GM19240 (cell line): ENCODE results near the gene MBD3L3.
"Not testable (repeated sequence)": the region's sequence is repeated elsewhere in the genome, so short reads cannot be mapped to it uniquely, and the experiment has no call there.

Source experiments
- DNase-seq: peaks from one replicate; pipeline ENCODE4 v3.0.0; 2011; ENCODE audit warnings: low spot score; ENCODE audit not compliant: insufficient read length

The MBD3L3 gene

DNA sequence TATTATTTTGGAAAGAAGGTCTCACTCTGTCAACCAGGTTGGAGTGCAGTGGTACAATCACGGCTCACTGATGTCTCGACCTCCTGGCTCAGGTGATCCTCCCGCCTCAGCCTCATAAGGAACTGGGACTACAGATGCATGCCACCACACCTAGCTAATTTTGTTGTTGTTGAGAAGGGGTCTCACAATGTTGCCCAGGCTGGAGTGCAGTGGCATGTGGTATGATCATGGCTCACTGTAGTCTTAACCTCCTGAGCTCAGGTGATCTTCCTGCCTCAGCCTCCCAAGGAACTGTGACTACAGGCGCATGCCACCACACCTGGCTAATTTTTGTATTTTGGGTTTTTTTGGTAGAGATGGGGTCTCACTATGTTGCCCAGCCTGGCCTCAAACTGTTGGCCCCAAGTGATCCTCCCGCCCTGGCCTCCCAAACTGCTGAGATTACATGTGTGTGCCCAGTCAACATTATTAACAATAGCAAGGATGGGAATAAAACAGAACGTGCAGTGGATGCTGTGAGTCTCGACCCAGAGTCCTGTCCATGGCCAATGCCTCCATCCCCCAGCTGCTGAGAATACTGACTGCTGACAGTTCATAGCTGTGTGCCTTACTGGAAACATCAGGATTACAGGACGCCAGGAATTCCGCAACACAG, 5.4 kb upstream of the MBD3L3 start:
- no peak for DNase-seq

DNA sequence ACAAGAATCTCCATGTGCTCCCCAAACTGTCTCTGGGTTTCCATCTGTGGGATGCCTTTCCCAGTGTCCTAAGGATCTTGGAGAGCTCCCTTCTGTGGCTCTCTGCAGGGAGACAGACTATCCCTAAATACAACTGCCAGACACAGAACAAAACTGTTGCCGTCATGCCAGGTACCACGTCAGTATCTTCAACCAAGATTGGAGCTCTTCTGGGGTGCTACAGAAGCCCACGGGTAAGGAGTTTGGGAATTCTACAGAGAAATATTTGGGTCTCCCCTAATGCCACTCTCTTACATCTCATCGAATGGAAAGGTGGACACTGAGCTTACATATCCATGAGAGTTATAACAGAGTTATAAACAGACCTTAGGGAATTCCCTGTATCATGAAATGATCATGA, 4.9 kb upstream of the MBD3L3 start:
- no peak for DNase-seq

- not testable (repeated sequence) for DNase-seq
Measured at GRCh38 chr19:7059977-7060376, 1.5 kb upstream of the MBD3L3 start.

GRCh38 chr19:7056371-7056770, 2.1 kb downstream of the MBD3L3 start:
- DNase-seq = not testable (repeated sequence)

- DNase-seq = not testable (repeated sequence)
Measured at GRCh38 chr19:7055679-7056078, 2.8 kb downstream of the MBD3L3 start.

DNA sequence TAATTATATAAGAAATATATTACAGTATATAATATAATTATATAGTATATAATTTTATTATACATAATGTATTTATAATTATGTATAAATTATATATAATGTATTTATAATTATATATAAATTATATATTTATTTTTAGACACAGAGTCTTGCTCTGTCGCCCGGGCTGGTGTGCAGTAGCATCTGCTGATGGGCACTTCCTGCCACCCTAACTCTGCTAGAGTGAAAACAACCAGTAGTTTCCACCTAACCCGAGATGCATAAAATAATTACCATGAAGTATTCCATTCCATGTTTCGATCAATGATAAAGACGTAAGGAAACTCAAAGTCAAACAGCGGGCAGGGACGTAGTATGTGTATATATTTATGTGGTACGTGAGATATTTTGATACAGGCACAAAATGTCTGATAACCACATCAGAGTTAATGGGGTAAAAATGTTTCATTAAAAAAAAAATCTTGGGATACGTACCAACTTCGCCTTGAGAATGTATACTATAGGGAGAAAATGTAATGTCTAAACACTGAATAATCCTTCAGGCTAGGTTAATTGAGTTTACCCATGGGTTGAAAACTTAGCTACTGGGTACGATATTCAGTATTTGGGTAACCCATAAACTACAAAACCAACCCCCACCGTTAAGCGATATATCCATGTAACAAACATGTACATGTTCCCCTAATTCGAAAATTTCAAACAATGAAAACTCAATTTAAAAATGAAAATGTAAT, 3.7 kb downstream of the MBD3L3 start:
- not testable (repeated sequence) for DNase-seq

GRCh38 chr19:7052896-7053295, 5.6 kb downstream of the MBD3L3 start:
- not testable (repeated sequence) for DNase-seq

DNA sequence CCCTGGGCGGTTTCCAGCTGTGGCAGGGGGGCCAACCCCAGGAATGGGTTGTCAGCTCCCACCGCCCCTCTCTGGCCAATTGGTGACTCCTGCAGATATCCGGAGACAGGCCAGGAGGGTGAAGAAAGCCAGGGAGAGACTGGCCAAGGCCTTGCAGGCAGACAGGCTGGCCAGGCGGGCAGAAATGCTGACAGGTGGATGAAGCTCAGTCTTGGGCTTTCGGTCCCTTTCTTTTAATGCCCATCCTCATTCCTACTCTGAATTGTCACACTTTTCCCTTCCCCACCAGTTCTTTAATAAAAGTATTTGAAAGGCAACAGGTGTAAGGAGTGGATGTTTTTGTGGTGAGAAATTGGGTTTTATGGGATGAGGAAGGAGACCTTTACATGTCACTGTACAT, 7.1 kb downstream of the MBD3L3 start:
- DNase-seq = not testable (repeated sequence)

GRCh38 chr19:7049021-7049420, 9.5 kb downstream of the MBD3L3 start, which contains the start of gene MBD3L2:
Gene MBD3L2, plus strand, starts transcription at chr19:7049321. Its CDS starts 53 bp downstream, at chr19:7049374.
- not testable (repeated sequence) for DNase-seq

GRCh38 chr19:7041563-7041962, 16.9 kb downstream of the MBD3L3 start:
- DNase-seq = not testable (repeated sequence)

GRCh38 chr19:7040079-7040478, 18.4 kb downstream of the MBD3L3 start, which contains the start of gene MBD3L4:
Gene MBD3L4, minus strand, starts transcription at chr19:7040179. Its CDS starts 35 bp downstream, at chr19:7040144.
- not testable (repeated sequence) for DNase-seq

DNA sequence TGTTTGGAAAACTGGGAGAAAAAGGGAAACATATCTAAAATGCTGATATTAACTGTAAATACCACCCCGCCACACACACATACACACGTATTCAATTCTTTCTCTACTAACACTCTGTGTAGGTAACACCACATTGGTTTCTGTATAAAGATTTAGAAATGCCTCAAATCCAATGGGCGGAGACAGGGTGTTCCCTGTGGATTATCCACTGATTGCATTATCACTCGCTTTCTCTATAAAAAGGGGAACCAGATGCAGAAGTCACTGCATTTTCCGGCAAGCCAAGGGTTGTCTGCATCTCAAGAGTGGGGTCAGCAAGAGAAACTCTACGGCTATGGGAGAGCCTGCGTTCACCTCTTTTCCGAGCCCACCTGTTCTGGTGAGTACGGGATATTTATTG, 28.2 kb downstream of the MBD3L3 start, which contains the start of gene MBD3L5:
MBD3L5 (plus strand) TSS at position 301 of the 400 bp plus-strand sequence; CDS start at position 335, 34 bp downstream.
- DNase-seq = not testable (repeated sequence)

DNA sequence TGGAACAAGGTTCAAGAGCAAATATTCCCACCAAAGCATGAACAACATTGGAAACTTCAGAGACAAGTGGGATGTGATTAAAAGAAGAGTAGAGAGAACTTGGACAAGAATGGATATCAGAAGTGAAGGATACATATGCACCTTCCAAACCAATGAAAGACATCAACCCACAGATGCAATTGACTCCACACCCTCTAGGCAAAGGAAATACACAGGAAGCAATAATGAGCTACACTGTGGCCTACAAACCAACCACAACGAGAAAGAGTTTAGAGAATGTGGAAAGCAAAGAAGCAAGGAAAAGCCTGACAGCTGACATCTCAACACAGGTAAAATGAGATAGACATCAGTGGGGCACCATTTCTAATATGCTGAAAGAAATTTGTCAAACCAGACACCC, 29.7 kb downstream of the MBD3L3 start:
- not testable (repeated sequence) for DNase-seq

DNA sequence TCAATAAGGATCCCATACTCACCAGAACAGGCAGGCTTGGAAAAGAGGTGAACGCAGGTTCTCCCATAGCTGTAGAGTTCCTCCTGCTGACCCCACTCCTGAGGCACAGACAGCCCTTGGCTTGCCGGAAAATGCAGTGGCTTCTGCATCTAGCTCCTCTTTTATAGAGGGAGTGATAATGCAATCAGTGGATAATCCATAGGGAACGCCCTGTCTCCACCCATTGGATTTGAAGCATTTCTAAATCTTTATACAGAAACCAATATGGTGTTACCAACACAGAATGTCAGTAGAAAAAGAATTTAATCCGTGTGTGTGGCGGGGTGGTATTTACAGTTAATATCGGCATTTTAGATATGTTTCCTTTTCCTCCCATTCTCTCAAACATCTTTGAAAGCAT, 37.1 kb downstream of the MBD3L3 start, which contains the start of gene MBD3L2B:
MBD3L2B (minus strand) TSS at position 101 of the 400 bp plus-strand sequence; CDS start at position 67, 34 bp downstream.
- DNase-seq = not testable (repeated sequence)

GRCh38 chr19:7018828-7019227, 39.6 kb downstream of the MBD3L3 start:
- DNase-seq = no peak

- DNase-seq = no peak
Measured at GRCh38 chr19:7013678-7014077, 44.8 kb downstream of the MBD3L3 start.

GRCh38 chr19:7010722-7011593, 47.5 kb downstream of the MBD3L3 start:
- DNase-seq = no peak

DNA sequence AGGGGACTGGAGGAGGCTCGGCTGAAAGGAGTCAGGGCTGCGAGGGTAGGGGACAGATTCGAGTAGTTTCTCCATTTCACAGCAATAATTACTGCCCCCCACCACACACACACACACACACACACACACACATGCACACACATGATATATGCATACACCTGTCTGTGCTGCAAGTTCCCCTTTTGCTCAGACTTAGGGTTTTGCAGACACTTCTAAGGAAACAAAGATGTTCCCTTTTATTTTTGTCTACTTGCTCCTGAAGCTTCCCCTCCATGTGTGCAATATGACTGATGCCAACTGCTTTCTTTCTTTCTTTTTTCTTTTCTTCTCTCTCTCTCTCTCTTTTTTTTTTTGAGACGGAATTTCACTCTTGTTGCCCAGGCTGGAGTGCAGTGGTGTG, 50.6 kb downstream of the MBD3L3 start:
- DNase-seq = no peak
